Ascending aorta (tissue), 2 donors: ENCODE measurements around the gene IGLL5. TPM values are rescaled to one million over a fixed set of nuclear protein-coding genes. Genes with fewer than 3 reads are reported as not detected.

ENCODE experiments used
- DNase-seq, 2 donors: peaks; one replicate each; pipeline ENCODE4 v3.0.0-alpha.2; 2019; ENCODE audit warnings: low spot score in 2 of 2
- H3K27ac ChIP-seq, 2 donors: fragments of 200-600 bp; sonication (generic); one replicate each; pipeline ENCODE4 v1.5.1; 2016 to 2017; ENCODE audit warnings: mild to moderate bottlenecking in 1 of 2
- H3K27me3 ChIP-seq: fragments of 200-600 bp; sonication (generic); one replicate; pipeline ENCODE4 v1.5.1; 2017
- H3K36me3 ChIP-seq, 2 donors: fragments of 200-600 bp; sonication (generic); one replicate each; pipeline ENCODE4 v1.5.1; 2016
- H3K4me1 ChIP-seq, 2 donors: fragments of 200-600 bp; sonication (generic); one replicate each; pipeline ENCODE4 v1.5.1; 2016 to 2017; ENCODE audit warnings: mild to moderate bottlenecking in 1 of 2
- H3K4me3 ChIP-seq, 2 donors: fragments of 200-600 bp; sonication (generic); one replicate each; pipeline ENCODE4 v1.5.1; 2016 to 2017; ENCODE audit warnings: mild to moderate bottlenecking in 1 of 2
- H3K9me3 ChIP-seq, 2 donors: fragments of 200-600 bp; sonication (generic); one replicate each; pipeline ENCODE4 v1.5.1; 2016
- CTCF ChIP-seq, 3 experiments: fragments of 200-600 bp in 2 of 3; fragments of 450-650 bp in 1 of 3; sonication (generic) in 2 of 3; IDR thresholded peaks; one replicate each; pipeline ENCODE4 v1.5.1; 2016 to 2019; ENCODE audit warnings: antibody characterized with exemption in 3 of 3, mild to moderate bottlenecking in 1 of 3, moderate library complexity in 1 of 3
- intact Hi-C: fragments of 100-400 bp; cut with DNase I; formaldehyde crosslinking; loops from one replicate; pipeline ENCODE4 v1.15.1; 2023
- total RNA-seq: library from RNA; depleted of rRNA; stranded (reverse); fragments of >200 nt; gene quantifications from one replicate; pipeline ENCODE4 v1.1.0, GENCODE V29; 2016

Gene IGLL5
- total RNA-seq, 1 donor from 2014 or later: 2.3 TPM

GRCh38 chr22:22915670-22916035, 28.0 kb downstream of the IGLL5 start:
- DNase-seq: no peak
- Histone ChIP-seq H3K4me1 (no peaks in the 10 kb centered on the region), H3K36me3 (no peaks in the 10 kb centered on the region), H3K9me3 (no peaks in the 10 kb centered on the region), H3K4me3 (no peak overlapping the region), H3K27me3 (no peaks in the 10 kb centered on the region), H3K27ac (no peak overlapping the region)
- intact Hi-C loops: no loop called here
- no peak for TF ChIP-seq CTCF (IDR thresholded peaks at IDR 0.05)

GRCh38 chr22:22916215-22916951, 28.8 kb downstream of the IGLL5 start:
- no peak for DNase-seq
- H3K4me3 ChIP-seq: no peak overlapping the region
- intact Hi-C loops: no loop called here
- no peaks in the 10 kb centered on the region for H3K9me3 ChIP-seq
- no peaks in the 10 kb centered on the region for H3K27me3 ChIP-seq
- TF ChIP-seq CTCF (IDR thresholded peaks at IDR 0.05): no peak
- H3K27ac ChIP-seq: no peak overlapping the region
- H3K4me1 ChIP-seq: no peaks in the 10 kb centered on the region
- no peaks in the 10 kb centered on the region for H3K36me3 ChIP-seq

- no peaks in the 10 kb centered on the region for H3K36me3 ChIP-seq
- no peak overlapping the region for H3K27ac ChIP-seq
- no peaks in the 10 kb centered on the region for H3K9me3 ChIP-seq
- intact Hi-C loops: no loop called here
- TF ChIP-seq CTCF (IDR thresholded peaks at IDR 0.05): no peak
- H3K4me3 ChIP-seq: no peak overlapping the region
- no peaks in the 10 kb centered on the region for H3K27me3 ChIP-seq
- DNase-seq: no peak
- H3K4me1 ChIP-seq: no peaks in the 10 kb centered on the region
These were observed 29.3 kb downstream of the IGLL5 start for GRCh38 chr22:22916952-22917290.

- no peak for DNase-seq
- Histone ChIP-seq H3K27ac (no peak overlapping the region), H3K36me3 (no peaks in the 10 kb centered on the region), H3K4me1 (no peaks in the 10 kb centered on the region), H3K27me3 (no peaks in the 10 kb centered on the region), H3K9me3 (no peaks in the 10 kb centered on the region), H3K4me3 (no peak overlapping the region)
- TF ChIP-seq CTCF (IDR thresholded peaks at IDR 0.05): no peak
- intact Hi-C loops: no loop called here
These were observed 29.8 kb downstream of the IGLL5 start for GRCh38 chr22:22917377-22917776.

- no peak overlapping the region for H3K4me3 ChIP-seq
- no peaks in the 10 kb centered on the region for H3K27me3 ChIP-seq
- intact Hi-C loops: no loop called here
- TF ChIP-seq CTCF (IDR thresholded peaks at IDR 0.05): no peak
- no peak overlapping the region for H3K27ac ChIP-seq
- H3K9me3 ChIP-seq: no peaks in the 10 kb centered on the region
- DNase-seq: no peak
- H3K36me3 ChIP-seq: no peaks in the 10 kb centered on the region
- H3K4me1 ChIP-seq: no peaks in the 10 kb centered on the region
These were observed 30.8 kb downstream of the IGLL5 start for GRCh38 chr22:22918297-22918965.
